ENCODE measurements around the gene KSR1.

- no peak for TF ChIP-seq POLR2A (IDR thresholded peaks at IDR 0.05; ENCODE audit: low read depth, low read length)
- TF ChIP-seq TAF1 (IDR thresholded peaks at IDR 0.05; ENCODE audit: borderline replicate concordance, low read depth, low read length), result no peak
- no peak for TF ChIP-seq CTCF (IDR thresholded peaks at IDR 0.05 in 2 of 3, conservative IDR thresholded peaks at IDR 0.05 in 1 of 3; ENCODE audit: control insufficient read depth in 2 of 3, extremely low read depth in 1 of 3, insufficient read depth in 1 of 3, low read depth in 3 of 3, low read length in 3 of 3)
- TF ChIP-seq MAX (IDR thresholded peaks at IDR 0.05; ENCODE audit: low read depth, low read length), result no peak
- TF ChIP-seq NFYA (IDR thresholded peaks at IDR 0.05; ENCODE audit: borderline replicate concordance, low read depth, low read length), result no peak
- no peak for TF ChIP-seq NFIC (IDR thresholded peaks at IDR 0.05; ENCODE audit: low read depth, low read length)
- TF ChIP-seq CBFB (IDR thresholded peaks at IDR 0.05; ENCODE audit: low read depth), result no peak
- TF ChIP-seq ESRRA (IDR thresholded peaks at IDR 0.05; ENCODE audit: low read length), result no peak
- TF ChIP-seq DPF2 (IDR thresholded peaks at IDR 0.05), result no peak
- TF ChIP-seq NFXL1 (IDR thresholded peaks at IDR 0.05; ENCODE audit: borderline replicate concordance), result no peak
- no peak for TF ChIP-seq EZH2 (IDR thresholded peaks at IDR 0.05; ENCODE audit: borderline replicate concordance, control insufficient read depth, low read depth, low read length)
- TF ChIP-seq ZZZ3 (IDR thresholded peaks at IDR 0.05; ENCODE audit: control insufficient read depth, insufficient read length, low read depth), result no peak
- TF ChIP-seq BHLHE40 (IDR thresholded peaks at IDR 0.05; ENCODE audit: borderline replicate concordance in 1 of 2, low read depth in 2 of 2, low read length in 1 of 2), result no peak
These were observed 23.6 kb downstream of the KSR1 start for GRCh38 chr17:27479838-27480237.

All from GM12878 (cell line).